Activated naive CD4-positive, alpha-beta T cell treated with anti-CD3 and anti-CD28 coated beads, Interleukin-2, amount 50 U/mL, for 72 hours (primary cell): ENCODE results near the gene HCN1. TPM values are rescaled to one million over a fixed set of nuclear protein-coding genes. Genes with fewer than 3 reads are reported as not detected.
"Not testable (repeated sequence)": the region's sequence is repeated elsewhere in the genome, so short reads cannot be mapped to it uniquely, and the experiment has no call there.

ENCODE experiments used
- ATAC-seq, 2 donors: fragments of 150-1000 bp; cut with Tn5 transposase; 2 replicates each; pipeline ENCODE4 v1.10.0; 2021; ENCODE audit warnings: mild to moderate bottlenecking in 2 of 2, moderate library complexity in 2 of 2
- DNase-seq, 2 donors: peaks; one replicate each; pipeline ENCODE4 v3.0.0; 2021 to 2022; ENCODE audit warnings: low spot score in 2 of 2
- H3K27ac Mint-ChIP-seq, 2 donors: one replicate each; pipeline ENCODE4 v1.8.0; 2022; ENCODE audit warnings: mild to moderate bottlenecking in 2 of 2, mixed read lengths in 2 of 2
- H3K36me3 Mint-ChIP-seq, 2 donors: one replicate each; pipeline ENCODE4 v1.8.0; 2022; ENCODE audit warnings: mixed read lengths in 2 of 2
- H3K9me3 Mint-ChIP-seq, 2 donors: one replicate each; pipeline ENCODE4 v1.8.0; 2022; ENCODE audit warnings: mixed read lengths in 2 of 2
- total RNA-seq, 2 donors: library from RNA; stranded (reverse); gene quantifications; one replicate each; pipeline ENCODE4 v1.2.3, GENCODE V29; 2022

HCN1 gene
- total RNA-seq, 2 donors from 2014 or later, result not detected

DNA sequence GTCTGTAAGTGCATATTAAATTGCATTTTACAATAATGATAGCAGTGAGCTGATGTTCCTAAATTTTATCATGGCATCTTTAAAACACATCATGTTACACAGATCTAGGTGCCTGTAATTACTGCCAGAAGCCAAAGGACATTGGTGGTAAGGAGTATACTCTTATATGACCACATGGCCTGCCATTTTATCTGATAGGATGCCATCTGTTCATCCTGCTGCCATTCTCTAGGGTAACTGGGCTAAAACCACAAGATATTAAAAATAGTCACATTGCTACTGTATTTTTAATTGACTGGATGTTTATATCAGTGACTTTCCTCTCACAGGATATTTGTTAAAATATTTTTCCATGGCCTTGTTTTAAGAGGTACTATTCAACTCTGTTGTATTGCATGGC lies 53.1 kb downstream of the HCN1 start:
- Mint-ChIP-seq H3K27ac (no peak overlapping the region), H3K36me3 (no peaks in the 10 kb centered on the region), H3K9me3 (peaks cover 10 to 14% of the 10 kb centered on the region in 2 donors)
- ATAC-seq (no peak), DNase-seq (no peak)

DNA sequence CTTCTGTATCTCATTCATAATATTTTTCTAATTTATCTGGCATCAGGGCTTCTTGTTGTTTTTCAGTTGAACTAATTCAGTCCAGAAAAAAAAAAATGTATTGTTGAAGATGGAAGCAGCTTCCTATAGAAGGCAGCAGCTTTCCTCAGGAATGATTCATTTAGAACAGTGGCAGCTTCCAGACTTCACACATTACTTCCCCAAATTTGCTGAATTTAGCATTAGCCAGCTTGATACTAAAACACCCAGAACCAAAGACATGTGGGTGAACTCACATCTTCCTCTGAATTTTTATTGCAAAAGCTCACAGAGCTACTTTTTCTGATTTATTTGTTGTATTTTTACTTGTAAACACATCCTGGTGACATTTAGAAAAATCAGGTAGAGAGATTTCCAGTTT lies 53.8 kb downstream of the HCN1 start:
- Mint-ChIP-seq H3K36me3 (no peaks in the 10 kb centered on the region), H3K9me3 (peaks cover 11 to 14% of the 10 kb centered on the region in 2 donors), H3K27ac (no peak overlapping the region)
- DNase-seq (no peak), ATAC-seq (no peak)

- no peaks in the 10 kb centered on the region for H3K36me3 Mint-ChIP-seq
- H3K27ac Mint-ChIP-seq, result no peak overlapping the region
- peaks cover 14 to 23% of the 10 kb centered on the region in 2 donors for H3K9me3 Mint-ChIP-seq
- DNase-seq (no peak), ATAC-seq (no peak)
Measured at GRCh38 chr5:45639040-45639439, 57.1 kb downstream of the HCN1 start.

- Mint-ChIP-seq H3K27ac (no peak overlapping the region), H3K9me3 (peaks cover 10 to 12% of the 10 kb centered on the region in 2 donors), H3K36me3 (no peaks in the 10 kb centered on the region)
- DNase-seq (no peak), ATAC-seq (no peak)
Measured at GRCh38 chr5:45627076-45627656, 69.0 kb downstream of the HCN1 start.

DNA sequence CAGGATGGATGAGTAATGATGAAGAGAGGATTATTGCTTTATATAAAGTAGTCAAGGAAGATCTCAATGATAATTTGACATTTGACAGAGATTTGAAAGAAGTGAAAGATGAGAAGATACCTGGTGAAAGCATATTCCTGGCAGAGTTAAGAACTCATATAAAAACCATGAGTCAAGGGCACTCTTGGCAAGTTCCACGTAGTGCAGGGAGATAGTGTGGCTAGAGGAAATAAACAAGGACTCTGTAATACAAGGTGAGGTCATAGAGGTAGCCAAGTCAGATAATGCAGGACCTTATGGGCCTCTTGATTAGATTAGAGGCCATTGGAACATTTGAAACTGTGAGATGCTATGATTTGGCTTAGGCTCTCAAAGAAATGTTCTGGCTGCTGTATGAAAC lies 72.3 kb downstream of the HCN1 start:
- Mint-ChIP-seq H3K27ac (no peak overlapping the region), H3K9me3 (peaks cover 12 to 14% of the 10 kb centered on the region in 2 donors), H3K36me3 (no peaks in the 10 kb centered on the region)
- no peak for DNase-seq
- no peak for ATAC-seq

DNA sequence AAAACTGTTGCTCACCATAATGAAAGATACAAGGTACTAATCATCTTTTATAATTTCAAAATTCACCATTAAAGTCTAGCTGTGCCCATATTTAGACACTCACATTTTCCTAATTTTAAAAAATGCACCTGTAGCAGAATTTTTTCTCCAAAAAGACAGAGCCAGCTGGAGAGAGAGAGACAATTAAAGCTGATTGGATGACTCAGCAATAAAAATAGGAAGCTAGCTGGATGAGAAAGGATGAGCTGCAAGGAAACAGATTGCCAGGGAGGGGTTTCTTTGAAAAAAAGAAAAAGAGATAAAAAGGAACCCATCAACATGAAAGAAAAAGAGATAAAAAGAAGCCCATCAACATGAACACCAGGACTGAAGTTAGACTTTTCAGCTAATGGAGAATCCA lies 73.8 kb downstream of the HCN1 start:
- no peak for ATAC-seq
- Mint-ChIP-seq H3K36me3 (no peaks in the 10 kb centered on the region), H3K27ac (no peak overlapping the region)

DNA sequence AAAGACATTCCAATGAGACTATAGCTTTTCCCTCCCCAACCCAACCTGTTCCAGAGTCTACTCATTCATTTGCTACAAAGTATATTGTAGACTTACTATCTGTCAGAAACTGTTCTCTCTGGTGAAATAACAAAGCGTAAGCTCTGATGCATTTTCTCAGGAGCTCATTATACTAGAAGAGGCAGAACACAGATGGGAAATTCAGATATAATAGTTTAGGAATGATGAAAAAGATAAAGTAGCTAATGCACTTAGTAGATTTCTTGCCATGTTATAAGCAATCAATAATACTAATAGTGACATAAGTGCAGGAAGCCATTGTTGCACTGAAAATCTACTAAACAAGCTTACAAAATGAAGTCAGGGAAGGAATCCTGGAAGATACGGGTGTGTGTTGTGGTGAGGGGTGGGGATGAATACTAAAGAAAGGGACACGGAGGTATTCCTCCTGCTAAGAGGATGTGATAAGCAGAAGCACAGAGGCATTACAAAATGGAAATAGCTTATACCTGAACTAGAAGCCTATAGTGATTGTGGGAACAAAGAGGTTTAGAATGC lies 78.2 kb downstream of the HCN1 start:
- Mint-ChIP-seq H3K36me3 (no peaks in the 10 kb centered on the region), H3K27ac (no peak overlapping the region), H3K9me3 (peaks cover 13 to 30% of the 10 kb centered on the region in 2 donors)
- ATAC-seq (no peak), DNase-seq (no peak)

More for the DNA sequence above, 73.8 kb downstream of the HCN1 start:
- H3K9me3 Mint-ChIP-seq, result peaks cover 23% of the 10 kb centered on the region in 2 donors
- no peak for DNase-seq

GRCh38 chr5:45609661-45610060 lies 86.5 kb downstream of the HCN1 start:
- peaks cover 9 to 19% of the 10 kb centered on the region in 2 donors for H3K9me3 Mint-ChIP-seq
- no peaks in the 10 kb centered on the region for H3K36me3 Mint-ChIP-seq
- H3K27ac Mint-ChIP-seq, result no peak overlapping the region
- DNase-seq, result no peak
- no peak for ATAC-seq

GRCh38 chr5:45604092-45604491 lies 92.1 kb downstream of the HCN1 start:
- no peak overlapping the region for H3K27ac Mint-ChIP-seq
- no peaks in the 10 kb centered on the region for H3K36me3 Mint-ChIP-seq
- peaks cover 12 to 25% of the 10 kb centered on the region in 2 donors for H3K9me3 Mint-ChIP-seq
- no peak for DNase-seq
- no peak for ATAC-seq

GRCh38 chr5:45601424-45601823 lies 94.8 kb downstream of the HCN1 start:
- Mint-ChIP-seq H3K36me3 (no peaks in the 10 kb centered on the region), H3K9me3 (peaks cover 17 to 30% of the 10 kb centered on the region in 2 donors), H3K27ac (no peak overlapping the region)
- DNase-seq (no peak), ATAC-seq (no peak)

- Mint-ChIP-seq H3K9me3 (peaks cover 19 to 21% of the 10 kb centered on the region in 2 donors), H3K27ac (no peak overlapping the region), H3K36me3 (no peaks in the 10 kb centered on the region)
- DNase-seq, result no peak
- ATAC-seq, result no peak
Measured at GRCh38 chr5:45596320-45596719, 99.9 kb downstream of the HCN1 start.

DNA sequence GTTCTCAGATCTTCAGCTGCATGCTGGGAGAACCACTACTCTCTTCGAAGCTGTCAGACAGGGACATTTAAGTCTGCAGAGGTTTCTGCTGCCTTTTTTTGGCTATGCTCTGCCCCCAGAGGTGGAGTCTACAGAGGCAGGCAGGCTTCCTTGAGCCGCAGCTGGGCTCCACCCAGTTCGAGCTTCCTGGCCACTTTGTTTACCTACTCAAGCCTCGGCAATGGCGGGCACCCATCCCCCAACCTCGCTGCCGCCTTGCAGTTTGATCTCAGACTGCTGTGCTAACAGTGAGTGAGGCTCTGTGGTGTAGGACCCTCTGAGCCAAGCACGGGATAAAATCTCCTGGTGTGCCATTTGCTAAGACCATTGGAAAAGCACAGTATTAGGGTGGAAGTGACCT lies 110.2 kb downstream of the HCN1 start:
- DNase-seq, ATAC-seq, H3K27ac Mint-ChIP-seq, H3K36me3 Mint-ChIP-seq: not testable (repeated sequence)
- H3K9me3 Mint-ChIP-seq, result peaks cover 16 to 20% of the 10 kb centered on the region in 2 donors

DNA sequence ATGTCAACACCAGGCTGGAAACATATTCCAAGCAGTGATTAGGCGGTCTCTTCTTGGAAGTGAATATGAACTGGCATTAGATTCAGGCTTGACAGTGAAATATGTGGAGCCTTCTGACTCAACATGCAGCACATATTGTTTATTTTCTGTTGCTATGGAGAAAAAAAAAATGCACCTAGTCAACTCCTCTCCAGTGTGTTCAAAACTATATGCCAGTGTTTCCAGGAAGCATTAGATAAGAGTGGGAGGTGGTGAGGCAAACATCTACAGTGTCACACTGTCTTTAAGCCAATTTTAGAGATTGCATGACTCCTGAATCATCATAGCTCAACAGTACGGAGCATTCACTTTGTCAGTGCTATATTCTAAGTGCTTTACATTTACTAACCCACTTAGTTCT lies 117.9 kb downstream of the HCN1 start:
- ATAC-seq (no peak), DNase-seq (no peak)
- Mint-ChIP-seq H3K27ac (no peak overlapping the region), H3K36me3 (peaks cover 0 to under 1% of the 10 kb centered on the region in 2 donors), H3K9me3 (peaks cover 19 to 25% of the 10 kb centered on the region in 2 donors)

DNA sequence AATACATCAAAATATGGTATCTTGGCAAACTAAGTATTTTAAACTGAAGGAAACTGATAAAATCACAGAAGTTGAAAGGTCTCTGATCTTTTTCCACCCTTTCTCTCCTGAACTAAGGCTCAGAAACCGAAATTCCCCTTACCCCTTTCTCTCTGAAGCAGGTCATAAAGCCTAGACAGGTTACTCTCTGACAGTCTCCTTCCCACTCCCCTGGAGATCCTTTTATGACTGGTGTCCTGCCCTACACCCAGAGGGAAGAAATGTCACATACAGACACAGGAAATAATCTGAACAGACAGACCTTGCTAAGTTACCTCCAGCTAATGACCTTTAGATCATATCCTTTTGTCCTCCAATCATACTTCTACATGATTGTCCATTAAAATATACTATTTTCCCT lies 127.4 kb downstream of the HCN1 start:
- DNase-seq (no peak), ATAC-seq (no peak)
- peaks cover 14 to 17% of the 10 kb centered on the region in 2 donors for H3K9me3 Mint-ChIP-seq
- no peak overlapping the region for H3K27ac Mint-ChIP-seq
- H3K36me3 Mint-ChIP-seq, result peaks cover 0 to 6% of the 10 kb centered on the region in 2 donors

DNA sequence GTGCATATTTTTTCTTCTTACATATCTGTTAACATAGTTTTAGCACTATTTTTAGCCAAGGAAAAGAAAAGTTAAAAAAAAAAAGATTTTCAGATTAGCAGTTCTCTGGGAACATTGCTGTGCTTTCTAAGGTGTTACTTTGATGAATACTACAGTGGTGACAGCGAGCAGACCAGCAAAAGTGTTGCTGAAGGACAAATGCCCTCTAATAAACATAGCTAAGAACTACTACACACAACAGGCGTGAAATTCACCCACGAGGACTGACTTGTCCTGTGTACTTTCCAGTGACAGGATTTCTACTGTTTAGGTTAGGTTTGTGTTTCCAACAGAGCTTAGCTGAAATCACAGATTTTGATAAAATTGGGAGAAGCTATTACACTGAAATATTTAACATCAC lies 153.8 kb downstream of the HCN1 start:
- ATAC-seq (no peak), DNase-seq (no peak)
- Mint-ChIP-seq H3K36me3 (no peaks in the 10 kb centered on the region), H3K27ac (no peak overlapping the region), H3K9me3 (peaks cover 19 to 24% of the 10 kb centered on the region in 2 donors)

GRCh38 chr5:45533663-45534062 lies 162.5 kb downstream of the HCN1 start:
- ATAC-seq, result no peak
- Mint-ChIP-seq H3K9me3 (peaks cover 13 to 20% of the 10 kb centered on the region in 2 donors), H3K27ac (no peak overlapping the region), H3K36me3 (peaks cover 0 to 8% of the 10 kb centered on the region in 2 donors)
- DNase-seq, result no peak

- Mint-ChIP-seq H3K36me3 (peaks cover 0 to 8% of the 10 kb centered on the region in 2 donors), H3K27ac (no peak overlapping the region), H3K9me3 (peaks cover 13 to 20% of the 10 kb centered on the region in 2 donors)
- DNase-seq (no peak), ATAC-seq (no peak)
Measured at GRCh38 chr5:45532826-45533624, 163.2 kb downstream of the HCN1 start.
